CD4-positive, alpha-beta T cell treated with Interleukin-15 for 4 hours (primary cell): ENCODE measurements around the gene TRAM2.

Experiments used
- DNase-seq: peaks from one replicate; pipeline ENCODE4 v3.0.0-alpha.2; 2020; ENCODE audit warnings: low spot score

Gene TRAM2

GRCh38 chr6:52577022-52577777 is at the start of gene TRAM2:
TSS of gene TRAM2 (minus strand) at chr6:52577060. CDS start at chr6:52576915, 145 bp downstream.
- peak; percentile 77 for DNase-seq

- no peak for DNase-seq
Measured at GRCh38 chr6:52622810-52623209, 46.0 kb upstream of the TRAM2 start.

- no peak for DNase-seq
Measured at GRCh38 chr6:52621631-52622030, 44.8 kb upstream of the TRAM2 start.

- no peak for DNase-seq
Measured at GRCh38 chr6:52620906-52621190, 44.0 kb upstream of the TRAM2 start.

GRCh38 chr6:52620055-52620905 is 43.4 kb upstream of the TRAM2 start:
- no peak for DNase-seq

- DNase-seq, result no peak
Measured at GRCh38 chr6:52617087-52617486, 40.2 kb upstream of the TRAM2 start.

- no peak for DNase-seq
Measured at GRCh38 chr6:52616059-52616690, 39.3 kb upstream of the TRAM2 start.

- DNase-seq, result no peak
Measured at GRCh38 chr6:52612336-52613054, 35.6 kb upstream of the TRAM2 start.

- DNase-seq, result no peak
Measured at GRCh38 chr6:52611833-52612232, 35.0 kb upstream of the TRAM2 start.

- DNase-seq, result no peak
Measured at GRCh38 chr6:52610745-52611355, 34.0 kb upstream of the TRAM2 start.

- no peak for DNase-seq
Measured at GRCh38 chr6:52610011-52610410, 33.2 kb upstream of the TRAM2 start.

- DNase-seq, result no peak
Measured at GRCh38 chr6:52605610-52606185, 28.8 kb upstream of the TRAM2 start.

- no peak for DNase-seq
Measured at GRCh38 chr6:52603000-52603795, 26.3 kb upstream of the TRAM2 start.

- no peak for DNase-seq
Measured at GRCh38 chr6:52598824-52599190, 21.9 kb upstream of the TRAM2 start.

- peak; percentile 16 for DNase-seq
Measured at GRCh38 chr6:52598123-52598823, 21.4 kb upstream of the TRAM2 start.

GRCh38 chr6:52597738-52598122 is 20.9 kb upstream of the TRAM2 start:
- no peak for DNase-seq

- DNase-seq, result no peak
Measured at GRCh38 chr6:52596371-52597028, 19.6 kb upstream of the TRAM2 start.

- DNase-seq, result no peak
Measured at GRCh38 chr6:52595796-52596130, 18.9 kb upstream of the TRAM2 start.

GRCh38 chr6:52595000-52595795 is 18.3 kb upstream of the TRAM2 start:
- DNase-seq, result no peak
